Nucleus accumbens (tissue), 56 donors: Measurements from ENCODE around the gene RNF31.

Experiments
- DNase-seq, 56 donors: peaks; one replicate each; lab custom pipeline; 2025; lab: John Stamatoyannopoulos, UW

Gene RNF31

GRCh38 chr14:24115422-24116127 lies 31.7 kb upstream of the RNF31 start:
- peak in 1 of 56 donors; percentile 57 for DNase-seq

GRCh38 chr14:24116128-24116814 lies 31.0 kb upstream of the RNF31 start:
- DNase-seq, result no peak

GRCh38 chr14:24117179-24117578 lies 30.1 kb upstream of the RNF31 start:
- no peak for DNase-seq

GRCh38 chr14:24119691-24120090 lies 27.6 kb upstream of the RNF31 start:
- DNase-seq, result no peak

- DNase-seq, result no peak
Observed at GRCh38 chr14:24121210-24121609, 26.1 kb upstream of the RNF31 start.

GRCh38 chr14:24122416-24122815 lies 24.9 kb upstream of the RNF31 start:
- no peak for DNase-seq

- no peak for DNase-seq
Observed at GRCh38 chr14:24122898-24123297, 24.4 kb upstream of the RNF31 start.

GRCh38 chr14:24123424-24124417 lies 23.6 kb upstream of the RNF31 start:
- no peak for DNase-seq

- no peak for DNase-seq
Observed at GRCh38 chr14:24126939-24127338, 20.4 kb upstream of the RNF31 start.

GRCh38 chr14:24127673-24128072 lies 19.6 kb upstream of the RNF31 start:
- DNase-seq, result no peak

GRCh38 chr14:24129410-24129998 lies 17.8 kb upstream of the RNF31 start:
- DNase-seq, result no peak

GRCh38 chr14:24130380-24130716 lies 16.9 kb upstream of the RNF31 start, which contains the start of gene FITM1:
TSS of gene FITM1 (plus strand) at chr14:24130659. CDS start at chr14:24131564, 905 bp downstream.
- DNase-seq, result no peak

- no peak for DNase-seq
Observed at GRCh38 chr14:24130717-24131548, 16.4 kb upstream of the RNF31 start.

GRCh38 chr14:24131549-24131966 lies 15.7 kb upstream of the RNF31 start:
- DNase-seq, result no peak

GRCh38 chr14:24132061-24132685 lies 15.1 kb upstream of the RNF31 start:
- no peak for DNase-seq

- no peak for DNase-seq
Observed at GRCh38 chr14:24132976-24133375, 14.3 kb upstream of the RNF31 start.

- no peak for DNase-seq
Observed at GRCh38 chr14:24133735-24134134, 13.6 kb upstream of the RNF31 start.

GRCh38 chr14:24135584-24135833 lies 11.8 kb upstream of the RNF31 start:
- DNase-seq, result peak in 2 of 56 donors; percentile 44 to 49
